Activated CD8-positive, alpha-beta memory T cell treated with anti-CD3 and anti-CD28 coated beads, Interleukin-2, amount 50 U/mL, for 24 hours (primary cell): ENCODE results near the gene TEX28.
"Not testable (repeated sequence)": the region's sequence is repeated elsewhere in the genome, so short reads cannot be mapped to it uniquely, and the experiment has no call there.

Experiments
- DNase-seq: peaks from one replicate; pipeline ENCODE4 v3.0.0-alpha.2; 2020; ENCODE audit errors: extremely low read depth

The TEX28 gene

GRCh38 chrX:154247377-154248045 is 47.4 kb downstream of the TEX28 start:
- not testable (repeated sequence) for DNase-seq

- DNase-seq, result not testable (repeated sequence)
These were observed 54.9 kb downstream of the TEX28 start for GRCh38 chrX:154239982-154240503.

DNA sequence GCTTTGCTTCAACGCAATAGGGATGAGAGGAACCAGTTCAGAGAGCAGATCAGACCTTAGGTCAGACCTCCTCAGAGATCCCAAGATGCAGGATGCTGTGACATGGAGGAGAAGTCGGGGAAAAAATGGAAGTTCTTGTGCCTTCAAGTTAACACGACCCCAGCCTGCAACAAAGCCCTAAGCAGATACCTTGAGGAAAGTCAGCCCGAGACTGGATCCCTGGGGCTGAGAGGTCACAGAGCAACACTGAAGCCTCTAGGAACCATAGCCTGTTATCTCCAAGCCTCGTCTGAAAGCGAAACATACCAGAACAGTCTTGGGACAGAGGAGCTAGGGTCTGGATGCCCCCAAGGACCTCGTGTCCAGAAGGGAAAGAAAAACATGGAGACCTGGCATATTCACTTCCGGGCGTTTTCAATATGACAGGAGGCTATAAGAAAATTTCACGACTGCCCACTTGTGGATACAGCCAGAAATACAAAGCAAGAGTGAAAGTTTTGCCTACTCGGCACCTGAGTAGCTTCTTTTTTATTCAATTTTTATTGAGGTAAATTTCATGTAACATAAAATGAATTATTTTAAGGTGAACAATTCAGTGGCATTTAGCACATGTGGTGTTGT is 55.9 kb downstream of the TEX28 start:
- not testable (repeated sequence) for DNase-seq

DNA sequence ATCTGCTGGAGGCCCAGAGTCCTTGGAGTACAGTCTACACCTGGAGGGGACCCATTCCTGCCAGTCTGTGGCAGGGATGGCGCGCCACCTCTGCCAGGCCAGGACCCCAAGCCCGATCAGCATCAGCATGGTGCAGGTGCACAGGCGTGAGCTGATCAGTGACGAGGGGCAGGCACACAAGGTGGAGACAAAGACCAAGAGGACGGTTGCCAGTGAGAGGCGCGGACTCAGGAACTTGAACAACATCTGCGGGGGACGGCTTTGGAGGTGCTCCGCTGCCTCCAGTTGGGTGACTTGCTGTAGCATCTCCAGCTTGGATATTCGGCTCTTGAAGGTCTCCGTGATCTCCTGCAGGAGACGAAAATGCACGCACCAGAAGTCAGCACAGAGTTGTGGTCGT is 61.3 kb downstream of the TEX28 start:
- DNase-seq, result not testable (repeated sequence)

- not testable (repeated sequence) for DNase-seq
These were observed 63.5 kb downstream of the TEX28 start for GRCh38 chrX:154231443-154231842.

DNA sequence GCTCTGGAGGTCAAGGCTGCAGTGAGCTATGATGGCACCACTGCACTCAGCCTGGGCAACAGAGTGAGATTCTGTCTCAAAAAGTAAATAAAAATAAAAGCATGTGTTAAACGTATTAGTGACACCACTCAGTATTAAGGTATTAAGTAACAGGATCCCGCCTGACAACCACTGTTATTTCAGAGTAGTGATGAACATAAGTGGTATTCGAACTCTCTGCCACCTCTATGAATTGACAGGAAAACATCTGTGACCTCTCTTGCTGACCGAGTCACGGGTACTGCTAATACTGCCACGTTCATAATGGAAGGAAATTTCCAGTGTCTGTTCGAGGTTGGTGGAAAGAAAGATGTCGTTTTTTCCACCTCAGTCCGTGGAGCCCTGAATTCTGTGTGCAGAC is 68.2 kb downstream of the TEX28 start:
- not testable (repeated sequence) for DNase-seq

DNA sequence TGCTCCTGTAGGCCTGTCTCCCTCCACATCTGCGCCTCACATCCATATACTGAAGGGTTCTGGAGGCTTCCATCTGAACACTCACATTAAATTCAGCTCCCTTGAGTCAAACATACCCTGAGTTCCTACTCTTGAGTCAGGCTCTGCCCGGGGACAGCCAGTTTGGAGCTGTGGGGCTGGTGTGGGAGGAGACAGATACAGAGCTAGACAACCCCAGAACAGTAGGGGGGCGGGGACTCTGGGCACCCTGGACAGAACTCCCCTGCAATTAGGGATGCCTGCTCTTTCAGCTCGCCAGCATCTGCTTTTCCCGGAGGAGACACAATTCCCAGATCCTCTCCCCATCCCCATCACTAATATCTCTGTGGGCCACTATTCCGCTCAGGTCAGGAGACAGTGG is 69.6 kb downstream of the TEX28 start:
- not testable (repeated sequence) for DNase-seq
